HG03571 (cell line): ENCODE results near the gene CLIC3.

ENCODE experiments used
- ATAC-seq: cut with Tn5 transposase; IDR thresholded peaks from one replicate; pipeline ENCODE4 v1.9.1; 2021; ENCODE audit not compliant: unreplicated experiment

Gene CLIC3

GRCh38 chr9:137030538-137031527, 34.5 kb upstream of the CLIC3 start:
- ATAC-seq, result no peak

- no peak for ATAC-seq
Observed at GRCh38 chr9:137030006-137030405, 33.6 kb upstream of the CLIC3 start.

- ATAC-seq, result no peak
Observed at GRCh38 chr9:137029058-137029936, 32.9 kb upstream of the CLIC3 start.

GRCh38 chr9:137028263-137029057, 32.1 kb upstream of the CLIC3 start:
- no peak for ATAC-seq

GRCh38 chr9:137027369-137028262, 31.2 kb upstream of the CLIC3 start, which contains the start of gene ABCA2:
TSS of gene ABCA2 (minus strand) at chr9:137028237. CDS start at chr9:137028140, 97 bp downstream.
- no peak for ATAC-seq

- no peak for ATAC-seq
Observed at GRCh38 chr9:137026828-137027227, 30.5 kb upstream of the CLIC3 start.

- no peak for ATAC-seq
Observed at GRCh38 chr9:137026384-137026783, 30.0 kb upstream of the CLIC3 start.

- no peak for ATAC-seq
Observed at GRCh38 chr9:137025517-137025966, 29.2 kb upstream of the CLIC3 start.

- ATAC-seq, result no peak
Observed at GRCh38 chr9:137023583-137023991, 27.2 kb upstream of the CLIC3 start.

- no peak for ATAC-seq
Observed at GRCh38 chr9:137023157-137023556, 26.8 kb upstream of the CLIC3 start.

- ATAC-seq, result no peak
Observed at GRCh38 chr9:137022662-137023008, 26.3 kb upstream of the CLIC3 start.

- no peak for ATAC-seq
Observed at GRCh38 chr9:137021979-137022661, 25.8 kb upstream of the CLIC3 start.

GRCh38 chr9:137021568-137021978, 25.2 kb upstream of the CLIC3 start:
- ATAC-seq, result no peak

- ATAC-seq, result no peak
Observed at GRCh38 chr9:137020771-137021567, 24.6 kb upstream of the CLIC3 start.

- ATAC-seq, result no peak
Observed at GRCh38 chr9:137019891-137020683, 23.7 kb upstream of the CLIC3 start.

- ATAC-seq, result no peak
Observed at GRCh38 chr9:137018761-137019559, 22.6 kb upstream of the CLIC3 start.
